SJSA1 (cell line): ENCODE results near the gene TINAGL1. TPM values are rescaled to one million over a fixed set of nuclear protein-coding genes. Genes with fewer than 3 reads are reported as not detected.

Source experiments
- DNase-seq, 2 experiments: peaks; one replicate each; pipeline ENCODE4 v3.0.0-alpha.2; 2015 to 2020; ENCODE audit warnings: low spot score in 2 of 2, low read depth in 1 of 2
- H3K27ac ChIP-seq: fragments of 250-450 bp; sonication (Bioruptor Pico); 2 replicates; pipeline ENCODE4 v1.5.1; 2020; ENCODE audit warnings: mild to moderate bottlenecking, moderate library complexity
- H3K27me3 ChIP-seq: fragments of 250-450 bp; sonication (Bioruptor Pico); replicated peaks from 2 replicates; pipeline ENCODE4 v1.5.1; 2020; ENCODE audit warnings: mild to moderate bottlenecking, moderate library complexity
- H3K36me3 ChIP-seq: fragments of 250-450 bp; sonication (Bioruptor Pico); 2 replicates; pipeline ENCODE4 v1.5.1; 2020; ENCODE audit warnings: mild to moderate bottlenecking
- H3K4me1 ChIP-seq: fragments of 250-450 bp; sonication (Bioruptor Pico); replicated peaks from 2 replicates; pipeline ENCODE4 v1.6.1; 2021; ENCODE audit warnings: mild to moderate bottlenecking
- H3K4me3 ChIP-seq: fragments of 250-450 bp; sonication (Bioruptor Pico); 2 replicates; pipeline ENCODE4 v1.5.1; 2020; ENCODE audit warnings: mild to moderate bottlenecking
- H3K9me3 ChIP-seq: fragments of 250-450 bp; sonication (Bioruptor Pico); replicated peaks from 2 replicates; pipeline ENCODE4 v1.5.1; 2020; ENCODE audit warnings: mild to moderate bottlenecking
- total RNA-seq: library from RNA; depleted of rRNA; stranded (reverse); fragments of >200 nt; shearing (Covaris generic); gene quantifications from 2 replicates; pipeline ENCODE4 v1.2.3, GENCODE V29; 2014

TINAGL1 gene
- total RNA-seq, 1 experiment from 2014 or later = 14.9 TPM

DNA sequence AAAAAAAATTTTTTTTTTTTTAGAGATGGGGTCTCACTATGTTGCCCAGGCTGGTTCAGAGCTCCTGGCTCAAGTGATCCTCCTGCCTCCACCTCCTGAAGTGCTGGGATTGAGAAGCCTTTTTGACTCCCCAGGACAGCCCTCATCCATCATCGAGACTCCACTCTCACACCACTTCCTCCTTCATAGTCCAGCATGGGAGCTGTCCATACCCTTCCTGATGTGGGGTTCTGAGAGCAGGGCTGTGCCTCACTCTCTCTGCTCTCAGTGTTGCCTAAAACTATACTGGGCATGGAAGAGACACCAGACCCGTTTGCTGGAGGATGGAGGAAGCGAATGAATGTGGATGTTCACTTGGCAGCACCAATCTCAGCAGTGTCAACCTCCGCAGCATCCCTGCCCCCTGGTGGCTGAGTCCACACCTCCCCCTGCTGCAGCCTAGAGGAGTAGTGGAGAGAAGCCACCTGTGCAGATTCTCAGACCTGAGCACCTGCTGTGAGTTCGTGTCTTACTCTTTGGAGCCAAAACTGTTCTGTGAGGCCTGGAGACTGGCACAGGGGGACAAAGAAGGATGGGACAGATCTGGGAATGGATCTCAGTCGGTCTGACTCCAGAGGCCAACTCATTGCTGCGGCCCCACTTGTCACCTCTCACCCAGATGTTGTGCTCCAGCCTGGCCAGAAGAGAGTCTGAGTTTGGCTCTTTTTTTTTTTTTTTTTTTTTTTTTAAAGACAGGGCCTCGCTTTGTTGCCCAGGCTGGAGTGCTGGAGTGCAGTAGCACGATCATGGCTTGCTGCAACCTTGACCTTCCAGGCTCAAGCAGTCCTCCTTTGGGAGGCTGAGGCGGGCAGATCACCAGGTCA, 17.7 kb downstream of the TINAGL1 start:
- no peaks in the 10 kb centered on the region for H3K36me3 ChIP-seq
- no peaks in the 10 kb centered on the region for H3K9me3 ChIP-seq
- no peak overlapping the region for H3K4me3 ChIP-seq
- H3K4me1 ChIP-seq = peaks cover 17% of the 10 kb centered on the region
- H3K27ac ChIP-seq = no peak overlapping the region
- peak; percentile 51 to 73 for DNase-seq
- H3K27me3 ChIP-seq = no peaks in the 10 kb centered on the region

DNA sequence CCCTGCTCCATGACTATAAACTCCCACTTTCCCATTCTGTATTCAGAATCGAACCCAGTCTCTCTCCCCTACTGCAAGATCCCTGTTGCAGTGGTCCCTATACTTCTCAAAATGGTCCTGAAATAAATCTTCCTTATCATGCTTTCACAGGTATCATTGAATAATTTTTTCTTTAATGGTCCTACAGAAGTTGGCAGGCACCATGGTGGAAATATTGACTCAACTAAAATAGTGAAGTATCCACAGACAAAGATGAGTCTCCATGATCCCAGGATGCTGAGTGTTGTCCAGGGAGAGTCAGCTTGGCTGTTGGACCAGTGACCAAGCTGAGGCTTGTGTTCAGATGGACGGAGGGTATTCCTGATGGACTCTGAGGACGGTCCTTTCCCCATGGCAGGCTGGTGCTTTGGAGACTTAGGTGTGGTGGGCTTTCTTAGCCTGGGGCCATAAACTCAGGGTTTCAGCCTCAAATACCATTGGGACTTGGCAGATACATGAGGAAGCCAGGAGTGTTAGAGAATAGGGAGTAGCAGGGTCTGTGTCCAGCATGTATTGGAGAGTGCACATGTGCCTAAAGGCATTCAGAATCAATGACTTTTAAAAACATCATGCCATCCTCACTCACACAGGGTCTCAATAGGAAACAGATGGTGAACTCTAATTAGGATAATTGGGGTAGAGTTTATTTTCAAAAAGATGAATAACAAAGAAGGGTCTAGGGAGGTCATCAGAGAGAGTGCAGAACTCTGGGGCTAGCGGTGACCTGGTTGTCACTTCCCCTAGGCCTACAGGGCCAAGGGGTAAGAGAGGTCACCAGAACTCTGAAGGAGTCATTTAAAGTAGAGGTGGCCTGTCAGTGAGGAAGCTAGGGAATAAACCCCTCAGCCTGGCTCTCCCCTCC, 19.8 kb downstream of the TINAGL1 start:
- no peaks in the 10 kb centered on the region for H3K9me3 ChIP-seq
- no peak overlapping the region for H3K4me3 ChIP-seq
- H3K27ac ChIP-seq = no peak overlapping the region
- no peaks in the 10 kb centered on the region for H3K27me3 ChIP-seq
- H3K36me3 ChIP-seq = no peaks in the 10 kb centered on the region
- DNase-seq = no peak
- peaks cover 11% of the 10 kb centered on the region for H3K4me1 ChIP-seq

DNA sequence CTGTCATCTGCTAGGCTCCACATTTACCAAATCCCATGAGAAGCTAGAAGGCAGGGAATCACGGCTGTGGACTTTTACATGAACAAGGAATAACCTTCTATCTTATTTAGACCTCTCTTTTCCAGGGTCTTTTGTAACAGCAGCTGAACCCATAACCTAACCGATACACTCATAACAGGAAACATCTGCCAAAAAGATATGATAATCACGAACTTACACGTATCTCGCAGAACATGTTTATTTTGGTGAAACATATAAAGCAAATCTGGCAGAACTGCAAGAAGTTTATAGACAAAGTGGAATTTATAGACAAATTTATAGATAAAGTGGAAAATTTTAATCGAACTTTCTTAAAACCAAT, 20.4 kb downstream of the TINAGL1 start:
- no peak overlapping the region for H3K27ac ChIP-seq

DNA sequence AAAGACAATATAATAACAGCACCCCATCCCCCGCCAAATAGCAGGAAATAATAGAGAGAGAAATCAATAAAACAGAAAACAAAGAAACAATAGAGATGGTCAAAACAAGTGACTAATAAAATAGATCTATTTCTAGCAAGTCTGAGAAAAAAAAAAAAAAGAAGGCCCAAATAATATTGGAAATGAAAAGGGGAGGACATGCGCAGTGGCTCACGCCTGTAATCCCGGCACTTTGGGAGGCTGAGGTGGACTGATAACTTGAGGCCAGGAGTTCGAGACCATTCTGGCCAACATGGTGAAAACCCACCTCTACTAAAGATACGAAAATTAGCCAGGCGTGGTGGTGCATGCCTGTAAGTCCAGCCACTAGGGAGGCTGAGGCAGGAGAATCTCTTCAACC, 22.7 kb downstream of the TINAGL1 start:
- Histone ChIP-seq H3K27ac (no peak overlapping the region), H3K9me3 (no peaks in the 10 kb centered on the region), H3K4me3 (no peak overlapping the region), H3K27me3 (no peaks in the 10 kb centered on the region), H3K36me3 (no peaks in the 10 kb centered on the region), H3K4me1 (no peaks in the 10 kb centered on the region)
- no peak for DNase-seq

More for the DNA sequence above, 20.4 kb downstream of the TINAGL1 start:
- H3K4me1 ChIP-seq = peaks cover 6% of the 10 kb centered on the region
- no peak for DNase-seq
- no peaks in the 10 kb centered on the region for H3K9me3 ChIP-seq
- no peaks in the 10 kb centered on the region for H3K36me3 ChIP-seq
- H3K4me3 ChIP-seq = no peak overlapping the region
- no peaks in the 10 kb centered on the region for H3K27me3 ChIP-seq

DNA sequence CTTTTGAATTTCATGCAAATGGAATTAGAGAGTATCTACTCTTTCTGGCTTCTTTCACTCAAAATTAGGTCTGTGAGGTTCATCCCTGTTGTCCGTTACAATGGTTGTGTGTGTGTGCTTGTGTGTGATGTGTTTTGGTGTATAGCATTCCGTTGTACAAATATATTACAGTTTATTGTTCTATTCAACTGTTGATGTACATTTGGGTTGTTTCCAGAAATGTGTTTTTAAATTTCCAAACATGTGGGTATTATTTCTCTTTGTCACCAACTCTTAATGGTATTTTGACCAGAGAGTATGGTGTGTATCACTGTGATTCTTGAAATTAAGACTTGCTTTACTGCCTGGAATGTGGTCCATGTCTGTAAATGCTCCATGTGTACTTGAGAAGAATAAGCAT, 24.3 kb downstream of the TINAGL1 start:
- DNase-seq = no peak
- Histone ChIP-seq H3K9me3 (no peaks in the 10 kb centered on the region), H3K4me3 (no peak overlapping the region), H3K36me3 (no peaks in the 10 kb centered on the region), H3K4me1 (no peaks in the 10 kb centered on the region), H3K27ac (no peak overlapping the region), H3K27me3 (no peaks in the 10 kb centered on the region)

DNA sequence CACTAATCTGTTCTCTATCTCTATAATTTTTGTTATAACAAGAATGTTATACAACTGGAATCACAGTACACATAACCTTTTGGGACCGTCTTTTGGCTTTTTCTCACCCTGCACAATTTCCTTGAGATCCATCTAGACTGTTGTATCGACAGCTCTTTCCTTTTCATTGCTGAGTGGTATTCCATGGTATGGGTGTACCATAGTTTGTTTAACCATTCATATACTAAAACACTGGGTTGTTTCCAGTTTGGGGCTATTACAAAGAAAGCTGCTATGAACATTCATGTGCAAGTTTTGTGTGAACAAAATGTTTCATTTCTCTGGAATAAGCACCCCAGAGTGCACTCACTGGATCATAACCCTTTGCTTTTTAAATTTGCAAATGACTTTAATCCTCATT, 25.8 kb downstream of the TINAGL1 start:
- DNase-seq = no peak
- no peaks in the 10 kb centered on the region for H3K36me3 ChIP-seq

DNA sequence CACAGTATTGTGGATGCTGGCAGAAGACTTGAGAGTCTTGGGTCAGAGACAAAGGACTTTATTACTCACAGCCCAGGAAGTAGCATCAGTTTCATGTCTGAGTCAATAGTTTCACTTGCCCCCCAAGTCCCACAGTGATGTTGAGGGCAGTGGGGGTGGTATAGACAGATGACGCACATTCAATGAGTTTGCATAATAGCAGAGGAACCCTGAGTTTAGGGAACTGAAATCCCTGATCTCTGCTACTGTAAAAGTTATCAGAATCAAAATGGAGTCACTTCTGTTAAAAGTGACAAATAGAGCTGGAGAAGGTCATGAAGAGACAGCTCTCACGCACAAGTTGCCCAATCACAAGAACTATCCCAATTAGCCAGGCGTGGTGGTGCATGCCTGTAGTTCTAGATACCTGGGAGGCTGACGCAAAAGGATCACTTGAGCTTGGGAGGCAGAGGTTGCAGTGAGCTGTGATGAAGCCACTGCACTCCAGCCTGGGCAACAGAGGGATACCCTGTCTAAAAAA, 29.7 kb downstream of the TINAGL1 start:
- no peak for DNase-seq
- no peaks in the 10 kb centered on the region for H3K9me3 ChIP-seq

More for the DNA sequence above, 25.8 kb downstream of the TINAGL1 start:
- Histone ChIP-seq H3K27ac (no peak overlapping the region), H3K4me3 (no peak overlapping the region), H3K9me3 (no peaks in the 10 kb centered on the region), H3K27me3 (no peaks in the 10 kb centered on the region), H3K4me1 (no peaks in the 10 kb centered on the region)

DNA sequence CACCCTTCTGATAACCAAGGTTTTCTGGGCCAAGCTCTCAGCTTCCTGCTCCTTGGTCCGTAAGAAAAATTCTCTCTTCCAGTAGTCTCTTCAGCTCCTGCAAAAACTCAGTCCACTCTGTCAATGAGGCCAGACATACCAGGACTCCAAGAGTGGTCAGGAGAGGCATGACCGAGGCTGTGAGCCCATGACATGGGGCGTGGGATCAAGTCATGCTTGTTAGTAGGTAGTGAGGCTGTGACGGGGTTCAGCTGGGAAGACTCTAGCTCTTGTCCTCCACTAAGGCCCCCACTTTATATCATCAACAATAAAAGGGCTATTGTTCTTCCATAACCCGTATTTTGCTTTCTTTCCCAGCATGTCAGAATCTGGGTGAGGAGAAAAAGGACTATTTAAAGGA, 31.0 kb downstream of the TINAGL1 start:
- no peak overlapping the region for H3K27ac ChIP-seq
- H3K9me3 ChIP-seq = no peaks in the 10 kb centered on the region
- no peak for DNase-seq
- no peaks in the 10 kb centered on the region for H3K27me3 ChIP-seq
- no peaks in the 10 kb centered on the region for H3K4me1 ChIP-seq
- H3K4me3 ChIP-seq = no peak overlapping the region
- no peaks in the 10 kb centered on the region for H3K36me3 ChIP-seq

More for the DNA sequence above, 29.7 kb downstream of the TINAGL1 start:
- Histone ChIP-seq H3K4me3 (no peak overlapping the region), H3K27me3 (no peaks in the 10 kb centered on the region), H3K36me3 (no peaks in the 10 kb centered on the region), H3K27ac (no peak overlapping the region), H3K4me1 (no peaks in the 10 kb centered on the region)

DNA sequence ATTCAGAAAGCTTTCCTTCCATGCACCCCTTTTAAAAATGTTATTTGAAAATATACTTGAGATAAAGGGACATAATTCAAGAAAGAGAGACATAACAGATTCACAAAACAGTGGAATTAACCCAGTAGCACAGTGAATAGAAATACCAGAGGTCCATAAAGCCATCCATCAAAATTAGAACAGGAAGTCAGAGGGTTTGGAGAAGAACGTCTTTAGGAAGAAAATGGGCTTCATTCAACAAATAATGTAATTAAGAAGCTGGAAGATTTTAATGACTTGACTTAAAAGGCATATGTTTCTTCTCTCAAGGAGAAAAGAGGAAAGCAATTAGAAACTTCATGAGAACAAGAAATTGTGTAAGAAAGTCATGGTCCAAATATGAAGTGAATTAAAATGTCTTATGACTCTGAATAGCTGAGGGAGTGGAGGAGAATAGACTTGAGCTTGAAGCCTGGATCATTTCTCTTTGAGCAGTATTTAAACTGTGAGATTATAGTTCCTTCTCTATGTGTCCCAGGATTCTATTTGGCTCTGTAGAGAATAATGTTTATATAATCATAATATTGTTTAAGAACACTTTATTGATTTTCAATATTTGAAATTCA, 33.3 kb downstream of the TINAGL1 start:
- Histone ChIP-seq H3K27me3 (no peaks in the 10 kb centered on the region), H3K4me1 (no peaks in the 10 kb centered on the region), H3K9me3 (no peaks in the 10 kb centered on the region), H3K36me3 (no peaks in the 10 kb centered on the region), H3K4me3 (no peak overlapping the region), H3K27ac (no peak overlapping the region)
- no peak for DNase-seq

DNA sequence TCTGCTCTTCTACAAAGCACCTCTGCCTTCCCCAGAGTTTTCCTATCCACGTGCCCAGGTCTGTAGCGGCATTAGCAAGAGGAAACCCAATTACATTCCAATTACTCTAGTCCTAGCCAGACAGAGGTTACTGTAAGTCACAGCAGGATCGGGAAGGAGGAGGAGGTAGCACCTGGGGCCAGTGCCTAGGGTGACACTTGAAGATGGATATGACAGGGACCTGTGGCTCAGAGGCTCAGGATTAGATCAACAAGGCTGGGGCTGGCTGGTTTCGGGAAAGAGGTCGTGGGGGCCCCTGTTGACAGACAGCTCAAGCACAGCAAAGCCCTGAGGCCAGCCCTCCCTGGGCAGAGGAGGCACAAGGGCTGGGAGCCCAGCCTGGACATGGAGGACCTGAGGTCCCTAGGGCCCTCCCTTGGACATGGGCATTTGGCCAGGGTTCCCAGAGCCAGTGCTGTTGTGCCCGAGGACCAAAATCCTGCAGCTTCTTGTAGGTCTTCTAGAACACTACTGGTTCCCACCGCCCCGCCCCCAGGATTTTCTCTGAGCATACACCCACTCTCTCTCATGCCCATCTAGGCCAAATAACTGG, 38.2 kb downstream of the TINAGL1 start:
- H3K9me3 ChIP-seq = no peaks in the 10 kb centered on the region
- H3K27ac ChIP-seq = no peak overlapping the region
- H3K4me3 ChIP-seq = no peak overlapping the region
- H3K27me3 ChIP-seq = peaks cover 8% of the 10 kb centered on the region
- DNase-seq = no peak
- H3K4me1 ChIP-seq = peaks cover 5% of the 10 kb centered on the region
- H3K36me3 ChIP-seq = no peaks in the 10 kb centered on the region

DNA sequence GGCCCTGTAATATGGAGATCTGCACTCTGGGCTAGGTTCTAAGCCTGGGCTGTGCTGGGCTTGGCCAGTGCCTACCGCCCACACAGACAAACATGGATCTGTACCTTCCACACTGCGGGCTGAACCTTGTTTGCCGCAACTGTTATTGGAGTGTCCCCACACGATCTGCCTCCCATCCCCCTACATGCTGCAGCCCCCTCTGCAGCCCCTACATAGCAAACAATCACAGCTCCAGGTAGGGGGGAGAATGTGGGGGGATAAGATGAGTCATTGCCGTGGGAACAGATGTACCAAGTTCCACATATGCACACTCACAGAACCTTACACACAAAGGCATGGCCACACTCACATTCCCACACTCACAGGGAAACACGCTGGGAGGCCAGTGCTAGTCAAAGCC, 39.1 kb downstream of the TINAGL1 start:
- no peak overlapping the region for H3K4me3 ChIP-seq
- no peak for DNase-seq
- H3K4me1 ChIP-seq = peaks cover 5% of the 10 kb centered on the region
- H3K27me3 ChIP-seq = peaks cover 8% of the 10 kb centered on the region
- no peaks in the 10 kb centered on the region for H3K36me3 ChIP-seq
- H3K27ac ChIP-seq = no peak overlapping the region
- no peaks in the 10 kb centered on the region for H3K9me3 ChIP-seq

DNA sequence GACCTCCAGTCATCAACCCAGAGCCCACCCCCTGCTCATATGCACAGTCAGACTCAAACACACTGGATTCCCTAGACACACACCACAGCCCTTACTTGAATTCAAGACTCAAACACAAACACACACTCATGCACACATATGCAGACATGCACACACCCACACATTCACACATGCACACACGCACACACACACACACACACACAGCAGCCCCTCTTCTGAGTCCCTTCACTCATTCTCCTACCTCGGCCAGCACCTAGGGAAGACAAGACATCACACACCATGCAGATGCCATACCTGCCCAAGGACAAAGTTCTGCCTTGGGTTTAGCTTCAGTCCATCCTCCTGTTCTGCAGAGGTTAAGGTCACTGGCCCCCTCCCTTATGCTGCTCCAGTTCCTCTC, 39.6 kb downstream of the TINAGL1 start:
- no peaks in the 10 kb centered on the region for H3K36me3 ChIP-seq

DNA sequence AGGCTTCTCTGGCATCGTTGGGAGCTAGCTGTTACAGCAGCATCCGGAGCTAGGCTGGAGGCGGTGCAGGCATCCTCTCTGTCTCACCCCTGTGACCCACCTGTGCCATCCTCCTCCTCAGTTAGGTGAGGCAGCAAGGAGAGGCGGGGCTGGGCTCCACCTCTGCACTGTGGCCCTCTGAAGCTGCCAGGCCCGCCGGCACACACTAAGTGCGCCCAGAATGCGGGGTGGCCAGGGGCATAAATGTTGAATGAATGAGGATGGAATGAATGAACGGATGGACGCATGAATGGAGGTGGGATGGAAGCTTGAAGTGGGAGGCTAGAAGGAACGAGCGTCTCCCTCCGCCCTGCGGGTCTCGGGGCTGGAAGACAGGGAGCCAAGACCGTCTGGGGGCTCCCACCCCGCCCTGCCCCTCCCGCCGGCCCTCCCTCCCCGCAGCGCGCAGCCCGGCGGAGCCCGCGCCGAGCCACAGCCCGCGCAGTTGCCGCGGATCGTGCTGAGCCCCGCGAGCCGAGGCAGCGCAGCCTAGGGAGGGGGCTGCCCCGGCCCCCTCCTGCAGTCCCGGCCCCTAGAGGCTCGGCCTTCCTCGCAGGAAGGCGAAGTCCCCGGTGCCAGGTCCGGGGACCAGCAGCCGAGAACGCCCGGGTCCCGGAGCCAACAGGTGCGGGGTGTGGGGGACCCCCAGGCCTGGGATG, 41.1 kb downstream of the TINAGL1 start, which contains the start of gene HCRTR1:
Gene HCRTR1, plus strand, starts transcription at position 472 of the 698 bp plus-strand sequence. CDS start 1,504 bp downstream, outside the sequence.
- H3K27me3 ChIP-seq = peaks cover 8% of the 10 kb centered on the region
- no peaks in the 10 kb centered on the region for H3K36me3 ChIP-seq
- DNase-seq = no peak
- peak within 1 kb of the TSS; percentile 29 for H3K4me3 ChIP-seq
- peaks cover 5% of the 10 kb centered on the region for H3K4me1 ChIP-seq
- H3K9me3 ChIP-seq = no peaks in the 10 kb centered on the region
- H3K27ac ChIP-seq = no peak within 1 kb of the TSS

More for the DNA sequence above, 39.6 kb downstream of the TINAGL1 start:
- Histone ChIP-seq H3K4me3 (no peak overlapping the region), H3K9me3 (no peaks in the 10 kb centered on the region), H3K4me1 (peaks cover 5% of the 10 kb centered on the region), H3K27me3 (peaks cover 8% of the 10 kb centered on the region), H3K27ac (no peak overlapping the region)
- DNase-seq = no peak
